Endothelial cell of umbilical vein (primary cell): ENCODE data around the gene SATB2. TPM values are rescaled to one million over a fixed set of nuclear protein-coding genes. Genes with fewer than 3 reads are reported as not detected.
A peak's percentile ranks its signal among the peaks of the same experiment; 100 is the strongest.

Experiments used
- BruUV-seq: library from RNA; stranded (reverse); fragments of 400-500 nt; replicated peaks from 2 replicates; lab custom pipeline; 2021; lab: Mats Ljungman, UMichigan
- CTCF ChIA-PET: fragments of 300-600, 350-600 bp; sonication (Branson Sonifier 250); formaldehyde crosslinking; loops from one replicate; lab custom pipeline; 2021; ENCODE audit warnings: antibody characterized with exemption, inconsistent platforms; lab: Charles Lee
- POLR2A ChIA-PET: fragments of 300-600, 350-600 bp; sonication (Branson Sonifier 250); formaldehyde crosslinking; loops from one replicate; lab custom pipeline; 2021; ENCODE audit warnings: antibody characterized with exemption, inconsistent platforms; lab: Charles Lee
- DNase-seq: peaks from one replicate; pipeline ENCODE4 v3.0.0-alpha.2; 2011; ENCODE audit warnings: low read depth, low spot score
- FAIRE-seq: peaks from 2 replicates; lab custom pipeline; 2011; peaks lifted over from hg19 to GRCh38; lab: Jason Lieb, UNC
- H2AFZ ChIP-seq: 2 replicates; pipeline ENCODE4 v1.6.0; 2012; ENCODE audit warnings: low read depth, low read length, control low read depth, inconsistent platforms
- H3K27ac ChIP-seq: 2 replicates; pipeline ENCODE4 v1.5.1; 2011; ENCODE audit warnings: low read depth, mild to moderate bottlenecking, control low read depth, low read length, moderate library complexity; ENCODE audit not compliant: insufficient read depth
- H3K27me3 ChIP-seq, 2 experiments: 2 replicates each; pipeline versions ENCODE4 v1.6.0 to v1.6.1; 2011; ENCODE audit warnings: low read length in 2 of 2, mixed read lengths in 1 of 2; ENCODE audit not compliant: control insufficient read depth in 2 of 2, insufficient read depth in 2 of 2
- H3K36me3 ChIP-seq, 2 experiments: 2 replicates in 1 of 2; 3 replicates in 1 of 2; pipeline ENCODE4 v1.5.1; 2011; ENCODE audit warnings: low read length in 2 of 2, mild to moderate bottlenecking in 1 of 2, moderate library complexity in 1 of 2; ENCODE audit not compliant: control insufficient read depth in 2 of 2, insufficient read depth in 2 of 2; ENCODE audit errors: extremely low read depth in 1 of 2
- H3K4me1 ChIP-seq: 3 replicates; pipeline ENCODE4 v1.5.1; 2011; ENCODE audit warnings: mild to moderate bottlenecking, low read length; ENCODE audit not compliant: control insufficient read depth, insufficient read depth; ENCODE audit errors: extremely low read depth
- H3K4me2 ChIP-seq: 2 replicates; pipeline ENCODE4 v1.6.1; 2011; ENCODE audit warnings: low read length, control low read depth, mixed read lengths; ENCODE audit not compliant: insufficient read depth
- H3K4me3 ChIP-seq, 3 experiments: fragments of 200-600 bp in 1 of 3; sonication (generic), shearing (Covaris generic) in 1 of 3; replicated peaks in 1 of 3; 2 replicates each; pipeline ENCODE4 v1.5.1; 2011 to 2016; ENCODE audit warnings: control low read depth in 3 of 3, low read length in 3 of 3, mild to moderate bottlenecking in 2 of 3, inconsistent platforms in 1 of 3, low read depth in 1 of 3, moderate library complexity in 1 of 3; ENCODE audit not compliant: insufficient read depth in 1 of 3
- H3K79me2 ChIP-seq: 2 replicates; pipeline ENCODE4 v1.6.0; 2012; ENCODE audit warnings: low read length, inconsistent platforms; ENCODE audit not compliant: control insufficient read depth, insufficient read depth
- H3K9ac ChIP-seq: replicated peaks from 2 replicates; pipeline ENCODE3; 2011; ENCODE audit warnings: low read length, control low read depth; ENCODE audit not compliant: insufficient read depth; ENCODE audit errors: extremely low read depth
- H3K9me1 ChIP-seq: replicated peaks from 3 replicates; pipeline ENCODE4 v1.6.0; 2011; ENCODE audit warnings: mild to moderate bottlenecking, low read length; ENCODE audit not compliant: control insufficient read depth, insufficient read depth; ENCODE audit errors: extremely low read depth
- H3K9me3 ChIP-seq: replicated peaks from 2 replicates; pipeline ENCODE4 v1.5.1; 2012; ENCODE audit warnings: low read length, inconsistent platforms; ENCODE audit not compliant: control insufficient read depth, insufficient read depth
- H4K20me1 ChIP-seq: replicated peaks from 2 replicates; pipeline ENCODE3; 2011; ENCODE audit warnings: mild to moderate bottlenecking, low read length; ENCODE audit not compliant: control insufficient read depth, insufficient read depth; ENCODE audit errors: extremely low read depth
- CTCF ChIP-seq, 2 donors: IDR thresholded peaks; 1 replicate in 1 of 2; 2 replicates in 1 of 2; pipeline ENCODE4 v1.5.1; 2011; ENCODE audit warnings: low read length in 2 of 2, mild to moderate bottlenecking in 2 of 2, moderate library complexity in 2 of 2, control low read depth in 1 of 2, inconsistent platforms in 1 of 2, low read depth in 1 of 2; ENCODE audit not compliant: insufficient read depth in 1 of 2; ENCODE audit errors: extremely low read depth in 1 of 2
- EZH2 ChIP-seq: IDR thresholded peaks from 2 replicates; pipeline ENCODE4 v1.6.1; 2012; ENCODE audit warnings: borderline replicate concordance, low read depth, mild to moderate bottlenecking, moderate library complexity, low read length, inconsistent platforms; ENCODE audit not compliant: severe bottlenecking
- FOS ChIP-seq: IDR thresholded peaks from 2 replicates; pipeline ENCODE4 v1.6.1; 2011; ENCODE audit warnings: mild to moderate bottlenecking, low read length, moderate library complexity, borderline replicate concordance; ENCODE audit not compliant: insufficient read depth
- GATA2 ChIP-seq: IDR thresholded peaks from 2 replicates; pipeline ENCODE4 v1.7.0; 2011; ENCODE audit warnings: low read depth, mild to moderate bottlenecking, moderate library complexity, mixed read lengths, low read length; ENCODE audit not compliant: insufficient read length, insufficient read depth
- JUN ChIP-seq: IDR thresholded peaks from 2 replicates; pipeline ENCODE4 v1.6.1; 2011; ENCODE audit warnings: borderline replicate concordance, low read depth; ENCODE audit not compliant: insufficient read length, insufficient read depth
- MYC ChIP-seq: IDR thresholded peaks from one replicate; pipeline ENCODE4 v1.6.1; 2011; ENCODE audit warnings: mild to moderate bottlenecking, low read depth, low read length
- POLR2A ChIP-seq: IDR thresholded peaks from 2 replicates; pipeline ENCODE4 v1.6.1; 2012; ENCODE audit warnings: low read depth, mild to moderate bottlenecking, control low read depth, low read length
- POLR2AphosphoS5 ChIP-seq: IDR thresholded peaks from 2 replicates; pipeline ENCODE4 v1.6.1; 2012; ENCODE audit warnings: low read depth, mild to moderate bottlenecking, control low read depth, low read length, moderate library complexity; ENCODE audit not compliant: insufficient read depth
- dilution Hi-C: fragments of 300-500 bp; cut with MboI; formaldehyde crosslinking; loops from one replicate; pipeline ENCODE4 v1.15.0; 2019; ENCODE audit warnings: low sequenced_read_pairs; ENCODE audit not compliant: extremely low pct_ligation_motif_present
- intact Hi-C: fragments of 100-400 bp; cut with micrococcal nuclease; formaldehyde crosslinking; loops from one replicate; pipeline ENCODE4 v1.10.0; 2022
- polyA plus RNA-seq, 4 experiments: library from polyadenylated mRNA; depleted of rRNA in 3 of 4; stranded (reverse) in 3 of 4; unstranded in 1 of 4; fragments of >200 nt; gene quantifications; 2 replicates each; pipeline versions ENCODE4 v1.2.1 to v1.2.3, GENCODE V29; 2011 to 2012; ENCODE audit warnings: missing spikeins in 1 of 4
- total RNA-seq: library from RNA; stranded (reverse); gene quantifications from 2 replicates; pipeline ENCODE4 v1.2.3, GENCODE V29; 2021
- TF ChIP-seq, protein P1 (sequence below): IDR thresholded peaks from 2 replicates; pipeline ENCODE4 v1.6.1; 2011; ENCODE audit not compliant: insufficient read depth, insufficient read length

The SATB2 gene
- total and polyA plus RNA-seq, 2 donors (not counting 3 experiments of a cell fraction or from before 2014, with no cell fraction given), result 0.47 to 1.1 TPM

GRCh38 chr2:199471443-199472057 lies 13.8 kb upstream of the SATB2 start:
- Histone ChIP-seq H3K9me3 (no peaks in the 10 kb centered on the region), H3K27me3 (peaks cover 60 to 68% of the 10 kb centered on the region in 2 experiments), H3K27ac (no peak overlapping the region), H3K9me1 (no peaks in the 10 kb centered on the region), H3K79me2 (no peaks in the 10 kb centered on the region), H2AFZ (no peak overlapping the region), H3K9ac (no peak overlapping the region), H3K36me3 (no peaks in the 10 kb centered on the region), H3K4me2 (no peak overlapping the region), H4K20me1 (no peaks in the 10 kb centered on the region), H3K4me3 (no peak overlapping the region), H3K4me1 (no peaks in the 10 kb centered on the region)
- ChIA-PET POLR2A (no interaction called here), CTCF (interaction anchor here (0.6 to 5.1 kb wide), 13 partner anchors 8 to 1162 kb away, joined by 3 to 36 read pairs (median 4); partner anchors contain the start of gene SATB2)
- dilution Hi-C loops, result no loop called here
- TF ChIP-seq POLR2AphosphoS5 (no peak), CTCF (IDR thresholded peaks at IDR 0.05; ENCODE audit: extremely low read depth in 1 of 2, insufficient read depth in 1 of 2, low read depth in 1 of 2, low read length in 2 of 2) (peak; percentile 72 to 94)
- BruUV-seq, result no TSS peak
- FAIRE-seq, result peak; percentile 48
- DNase-seq, result peak; percentile 36
- intact Hi-C loops, result loop anchor here (1.0 kb wide), 1 partner anchor 12 kb away; no protein-coding TSS in a partner anchor

DNA sequence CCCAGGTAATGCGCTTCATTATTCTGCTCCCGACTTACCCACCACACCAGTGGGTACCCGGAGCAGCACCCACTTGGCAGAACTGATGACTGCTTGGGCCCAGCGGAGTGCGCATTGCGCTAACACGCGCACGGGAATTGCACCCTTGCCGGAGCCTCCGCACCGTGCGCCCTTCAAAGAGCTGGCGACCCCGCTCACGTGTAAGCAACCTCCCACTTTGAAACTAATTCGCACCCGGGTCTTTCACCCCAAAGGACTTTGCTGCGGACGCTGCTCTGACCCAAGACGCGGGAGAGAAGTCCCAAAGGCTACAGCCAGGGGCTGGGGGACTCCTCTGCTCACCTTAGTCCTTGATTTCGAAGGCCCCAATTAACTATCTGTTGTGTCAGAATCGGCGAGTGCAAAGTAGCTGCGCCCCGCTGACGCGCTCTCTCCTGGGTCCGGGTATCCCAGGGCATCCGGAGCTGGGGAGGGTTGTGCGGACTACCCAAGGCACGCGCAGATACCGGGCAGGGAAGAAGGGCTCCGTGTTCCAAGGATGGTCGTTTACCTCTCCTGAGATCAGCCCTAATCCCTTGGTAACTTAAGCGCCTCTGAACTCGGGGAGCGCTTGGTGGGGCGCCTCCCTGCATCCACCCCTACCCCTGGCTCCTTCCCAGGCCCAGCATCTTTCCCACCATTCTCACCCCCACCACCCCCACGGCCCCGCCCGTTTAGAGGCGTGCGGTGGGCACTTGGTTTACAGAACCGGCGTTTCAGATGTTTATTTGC lies 13.1 kb upstream of the SATB2 start:
- Histone ChIP-seq H4K20me1 (no peaks in the 10 kb centered on the region), H3K9me1 (no peaks in the 10 kb centered on the region), H3K9me3 (no peaks in the 10 kb centered on the region), H3K79me2 (no peaks in the 10 kb centered on the region), H3K4me3 (no peak overlapping the region), H3K9ac (no peak overlapping the region), H3K27me3 (peaks cover 67 to 71% of the 10 kb centered on the region in 2 experiments), H3K4me2 (no peak overlapping the region), H3K27ac (no peak overlapping the region), H3K4me1 (no peaks in the 10 kb centered on the region), H3K36me3 (no peaks in the 10 kb centered on the region), H2AFZ (no peak overlapping the region)
- TF ChIP-seq JUN (no peak), FOS (no peak), MYC (no peak), GATA2 (no peak), EZH2 (no peak), POLR2AphosphoS5 (no peak), CTCF (IDR thresholded peaks at IDR 0.05; ENCODE audit: extremely low read depth in 1 of 2, insufficient read depth in 1 of 2, low read depth in 1 of 2, low read length in 2 of 2) (no peak), POLR2A (no peak)
- TF ChIP-seq, protein P1, sequence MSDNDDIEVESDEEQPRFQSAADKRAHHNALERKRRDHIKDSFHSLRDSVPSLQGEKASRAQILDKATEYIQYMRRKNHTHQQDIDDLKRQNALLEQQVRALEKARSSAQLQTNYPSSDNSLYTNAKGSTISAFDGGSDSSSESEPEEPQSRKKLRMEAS, result no peak
- CTCF ChIA-PET, result interaction anchor here (0.8 to 5.1 kb wide), 11 partner anchors 9 to 1161 kb away, joined by 3 to 36 read pairs (median 6); partner anchors contain the start of gene SATB2
- dilution Hi-C loops, result no loop called here
- DNase-seq (no peak), FAIRE-seq (no peak)
- intact Hi-C loops, result loop anchor here (1.0 kb wide), 1 partner anchor 12 kb away; no protein-coding TSS in a partner anchor
- BruUV-seq, result no TSS peak
- POLR2A ChIA-PET, result no interaction called here
